Caco-2 (cell line): ENCODE results near the gene MLPH. TPM values are rescaled to one million over a fixed set of nuclear protein-coding genes. Genes with fewer than 3 reads are reported as not detected.

Experiments used
- BruUV-seq: library from RNA; stranded (reverse); fragments of 400-500 nt; replicated peaks from 2 replicates; lab custom pipeline; 2021; lab: Mats Ljungman, UMichigan
- CTCF ChIA-PET: fragments of 300-600 bp; sonication (Branson Sonifier 250); formaldehyde crosslinking; loops from one replicate; lab custom pipeline; 2022; ENCODE audit warnings: antibody characterized with exemption; lab: Charles Lee
- POLR2A ChIA-PET: fragments of 300-600 bp; sonication (Branson Sonifier 250); formaldehyde crosslinking; loops from one replicate; lab custom pipeline; 2022; ENCODE audit warnings: antibody characterized with exemption; lab: Charles Lee
- DNase-seq, 2 experiments: peaks; one replicate each; pipeline versions ENCODE4 v3.0.0 to v3.0.0-alpha.2; 2020 to 2022
- H3K27me3 ChIP-seq: replicated peaks from 2 replicates; pipeline ENCODE4 v1.6.0; 2011; ENCODE audit warnings: low read length; ENCODE audit not compliant: control insufficient read depth, insufficient read depth
- H3K36me3 ChIP-seq: 2 replicates; pipeline ENCODE4 v1.5.1; 2011; ENCODE audit warnings: low read length; ENCODE audit not compliant: control insufficient read depth, insufficient read depth
- H3K4me1 ChIP-seq: fragments of 250-450 bp; sonication (Bioruptor Pico); 2 replicates; pipeline ENCODE4 v1.5.1; 2020; ENCODE audit warnings: mild to moderate bottlenecking
- H3K4me3 ChIP-seq: 2 replicates; pipeline ENCODE4 v1.5.1; 2011; ENCODE audit warnings: low read depth, mild to moderate bottlenecking, control low read depth, low read length
- H3K9me3 ChIP-seq: fragments of 250-450 bp; sonication (Bioruptor Pico); 2 replicates; pipeline ENCODE4 v1.5.1; 2020; ENCODE audit warnings: mild to moderate bottlenecking, moderate library complexity
- H3K27ac Mint-ChIP-seq: one replicate; pipeline ENCODE4 v1.8.0; 2022; ENCODE audit warnings: mixed read lengths; ENCODE audit not compliant: unreplicated experiment
- H3K27me3 Mint-ChIP-seq: one replicate; pipeline ENCODE4 v1.8.0; 2022; ENCODE audit warnings: mixed read lengths; ENCODE audit not compliant: insufficient read depth, unreplicated experiment
- H3K36me3 Mint-ChIP-seq: one replicate; pipeline ENCODE4 v1.8.0; 2022; ENCODE audit warnings: mild to moderate bottlenecking, mixed read lengths; ENCODE audit not compliant: insufficient read depth, unreplicated experiment
- H3K4me1 Mint-ChIP-seq: one replicate; pipeline ENCODE4 v1.8.0; 2022; ENCODE audit warnings: low read depth, mixed read lengths; ENCODE audit not compliant: unreplicated experiment
- H3K4me3 Mint-ChIP-seq: one replicate; pipeline ENCODE4 v1.8.0; 2022; ENCODE audit warnings: mild to moderate bottlenecking, moderate library complexity, mixed read lengths; ENCODE audit not compliant: unreplicated experiment
- H3K9me3 Mint-ChIP-seq: one replicate; pipeline ENCODE4 v1.8.0; 2022; ENCODE audit warnings: mixed read lengths; ENCODE audit not compliant: unreplicated experiment
- intact Hi-C: fragments of 100-400 bp; cut with micrococcal nuclease; formaldehyde crosslinking; loops from one replicate; pipeline ENCODE4 v1.10.0; 2022; ENCODE audit not compliant: unreplicated experiment
- total RNA-seq: library from RNA; stranded (reverse); gene quantifications from 2 replicates; pipeline ENCODE4 v1.2.3, GENCODE V29; 2022
- TF ChIP-seq, protein P1 (sequence below), 2 experiments: fragments of 200-600 bp in 1 of 2; IDR thresholded peaks; 1 replicate in 1 of 2; 2 replicates in 1 of 2; pipeline versions ENCODE4 v1.5.1 to v1.8.0; 2011 to 2022; ENCODE audit warnings: antibody characterized with exemption in 1 of 2, control low read depth in 1 of 2, inconsistent platforms in 1 of 2, low read depth in 1 of 2, low read length in 1 of 2, mild to moderate bottlenecking in 1 of 2, moderate library complexity in 1 of 2; ENCODE audit not compliant: insufficient read depth in 1 of 2, severe bottlenecking in 1 of 2, unreplicated experiment in 1 of 2

The MLPH gene
- total RNA-seq, 1 experiment from 2014 or later = not detected

GRCh38 chr2:237549216-237549615, 62.2 kb downstream of the MLPH start:
- Mint-ChIP-seq H3K36me3 (no peaks in the 10 kb centered on the region), H3K27ac (no peak overlapping the region), H3K27me3 (no peaks in the 10 kb centered on the region), H3K4me3 (no peak overlapping the region), H3K9me3 (no peaks in the 10 kb centered on the region), H3K4me1 (peaks cover 5% of the 10 kb centered on the region)
- intact Hi-C loops = no loop called here
- ChIA-PET POLR2A (no interaction called here), CTCF (no interaction called here)
- H3K9me3 ChIP-seq = no peaks in the 10 kb centered on the region
- DNase-seq = no peak
- TF ChIP-seq, protein P1, sequence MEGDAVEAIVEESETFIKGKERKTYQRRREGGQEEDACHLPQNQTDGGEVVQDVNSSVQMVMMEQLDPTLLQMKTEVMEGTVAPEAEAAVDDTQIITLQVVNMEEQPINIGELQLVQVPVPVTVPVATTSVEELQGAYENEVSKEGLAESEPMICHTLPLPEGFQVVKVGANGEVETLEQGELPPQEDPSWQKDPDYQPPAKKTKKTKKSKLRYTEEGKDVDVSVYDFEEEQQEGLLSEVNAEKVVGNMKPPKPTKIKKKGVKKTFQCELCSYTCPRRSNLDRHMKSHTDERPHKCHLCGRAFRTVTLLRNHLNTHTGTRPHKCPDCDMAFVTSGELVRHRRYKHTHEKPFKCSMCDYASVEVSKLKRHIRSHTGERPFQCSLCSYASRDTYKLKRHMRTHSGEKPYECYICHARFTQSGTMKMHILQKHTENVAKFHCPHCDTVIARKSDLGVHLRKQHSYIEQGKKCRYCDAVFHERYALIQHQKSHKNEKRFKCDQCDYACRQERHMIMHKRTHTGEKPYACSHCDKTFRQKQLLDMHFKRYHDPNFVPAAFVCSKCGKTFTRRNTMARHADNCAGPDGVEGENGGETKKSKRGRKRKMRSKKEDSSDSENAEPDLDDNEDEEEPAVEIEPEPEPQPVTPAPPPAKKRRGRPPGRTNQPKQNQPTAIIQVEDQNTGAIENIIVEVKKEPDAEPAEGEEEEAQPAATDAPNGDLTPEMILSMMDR (IDR thresholded peaks at IDR 0.05; ENCODE audit: insufficient read depth in 1 of 2, low read depth in 1 of 2, low read length in 1 of 2, severe bottlenecking in 1 of 2, unreplicated experiment in 1 of 2) = no peak
- H3K27me3 ChIP-seq = no peaks in the 10 kb centered on the region
- no peaks in the 10 kb centered on the region for H3K36me3 ChIP-seq
- no TSS peak for BruUV-seq
- no peaks in the 10 kb centered on the region for H3K4me1 ChIP-seq
- no peak overlapping the region for H3K4me3 ChIP-seq

GRCh38 chr2:237549643-237550415, 62.8 kb downstream of the MLPH start:
- intact Hi-C loops = no loop called here
- Histone ChIP-seq H3K9me3 (no peaks in the 10 kb centered on the region), H3K4me3 (no peak overlapping the region), H3K36me3 (no peaks in the 10 kb centered on the region), H3K27me3 (no peaks in the 10 kb centered on the region), H3K4me1 (no peaks in the 10 kb centered on the region)
- no peaks in the 10 kb centered on the region for H3K27me3 Mint-ChIP-seq
- BruUV-seq = no TSS peak
- CTCF ChIA-PET = no interaction called here
- no peak for DNase-seq
- H3K27ac Mint-ChIP-seq = no peak overlapping the region
- H3K36me3 Mint-ChIP-seq = no peaks in the 10 kb centered on the region
- TF ChIP-seq, protein P1 (IDR thresholded peaks at IDR 0.05; ENCODE audit: insufficient read depth in 1 of 2, low read depth in 1 of 2, low read length in 1 of 2, severe bottlenecking in 1 of 2, unreplicated experiment in 1 of 2) = no peak
- peaks cover 5% of the 10 kb centered on the region for H3K4me1 Mint-ChIP-seq
- H3K4me3 Mint-ChIP-seq = no peak overlapping the region
- H3K9me3 Mint-ChIP-seq = no peaks in the 10 kb centered on the region
- POLR2A ChIA-PET = no interaction called here

GRCh38 chr2:237551071-237551574, 64.1 kb downstream of the MLPH start:
- H3K27me3 Mint-ChIP-seq = no peaks in the 10 kb centered on the region
- TF ChIP-seq, protein P1 (IDR thresholded peaks at IDR 0.05; ENCODE audit: insufficient read depth in 1 of 2, low read depth in 1 of 2, low read length in 1 of 2, severe bottlenecking in 1 of 2, unreplicated experiment in 1 of 2) = no peak
- no peak overlapping the region for H3K4me3 Mint-ChIP-seq
- H3K36me3 Mint-ChIP-seq = no peaks in the 10 kb centered on the region
- ChIA-PET CTCF (no interaction called here), POLR2A (no interaction called here)
- intact Hi-C loops = no loop called here
- Histone ChIP-seq H3K36me3 (no peaks in the 10 kb centered on the region), H3K27me3 (no peaks in the 10 kb centered on the region), H3K4me3 (no peak overlapping the region), H3K9me3 (no peaks in the 10 kb centered on the region), H3K4me1 (no peaks in the 10 kb centered on the region)
- BruUV-seq = no TSS peak
- no peak overlapping the region for H3K27ac Mint-ChIP-seq
- H3K4me1 Mint-ChIP-seq = peaks cover 5% of the 10 kb centered on the region
- H3K9me3 Mint-ChIP-seq = no peaks in the 10 kb centered on the region
- no peak for DNase-seq
